ENCODE measurements around the gene GP1BA.

- TF ChIP-seq CTCF (IDR thresholded peaks at IDR 0.05 in 4 of 5, conservative IDR thresholded peaks at IDR 0.05 in 1 of 5), result no peak
- no peak for TF ChIP-seq POLR2A (IDR thresholded peaks at IDR 0.05)
Observed at GRCh38 chr17:4947010-4947410, 14.9 kb downstream of the GP1BA start.
